Measurements from ENCODE around the gene DSN1. TPM values are rescaled to one million over a fixed set of nuclear protein-coding genes. Genes with fewer than 3 reads are reported as not detected.

Gene DSN1
- total RNA-seq, result 7.5 TPM
- long read RNA-seq, transcript DSN1-203 (11 exons, 2,233 nt), result major isoform, 6 of 14 reads
- long read RNA-seq, partial matches to known transcripts, result 2 of 14 reads
- long read RNA-seq, other reads (novel, unspliced or antisense), result 3 of 14 reads

GRCh38 chr20:36773597-36774390, at the start of gene DSN1:
Gene DSN1, minus strand, starts transcription at chr20:36773763. Its CDS starts 2,305 bp downstream, at chr20:36771458.
- peaks cover 9% of the 10 kb centered on the region for H3K4me1 ChIP-seq
- DNase-seq, result peak; percentile 100
- no peaks in the 10 kb centered on the region for H3K36me3 ChIP-seq
- peak within 1 kb of the TSS; percentile 81 for H3K4me3 ChIP-seq
- no peaks in the 10 kb centered on the region for H3K27me3 ChIP-seq
- intact Hi-C loops (cut with DNase I), result no loop called here
- no peaks in the 10 kb centered on the region for H3K9me3 ChIP-seq
- ATAC-seq, result peak; percentile 96
- peak within 1 kb of the TSS; percentile 98 for H3K27ac ChIP-seq
- TF ChIP-seq, protein P1, sequence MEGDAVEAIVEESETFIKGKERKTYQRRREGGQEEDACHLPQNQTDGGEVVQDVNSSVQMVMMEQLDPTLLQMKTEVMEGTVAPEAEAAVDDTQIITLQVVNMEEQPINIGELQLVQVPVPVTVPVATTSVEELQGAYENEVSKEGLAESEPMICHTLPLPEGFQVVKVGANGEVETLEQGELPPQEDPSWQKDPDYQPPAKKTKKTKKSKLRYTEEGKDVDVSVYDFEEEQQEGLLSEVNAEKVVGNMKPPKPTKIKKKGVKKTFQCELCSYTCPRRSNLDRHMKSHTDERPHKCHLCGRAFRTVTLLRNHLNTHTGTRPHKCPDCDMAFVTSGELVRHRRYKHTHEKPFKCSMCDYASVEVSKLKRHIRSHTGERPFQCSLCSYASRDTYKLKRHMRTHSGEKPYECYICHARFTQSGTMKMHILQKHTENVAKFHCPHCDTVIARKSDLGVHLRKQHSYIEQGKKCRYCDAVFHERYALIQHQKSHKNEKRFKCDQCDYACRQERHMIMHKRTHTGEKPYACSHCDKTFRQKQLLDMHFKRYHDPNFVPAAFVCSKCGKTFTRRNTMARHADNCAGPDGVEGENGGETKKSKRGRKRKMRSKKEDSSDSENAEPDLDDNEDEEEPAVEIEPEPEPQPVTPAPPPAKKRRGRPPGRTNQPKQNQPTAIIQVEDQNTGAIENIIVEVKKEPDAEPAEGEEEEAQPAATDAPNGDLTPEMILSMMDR (IDR thresholded peaks at IDR 0.05), result no peak

DNA sequence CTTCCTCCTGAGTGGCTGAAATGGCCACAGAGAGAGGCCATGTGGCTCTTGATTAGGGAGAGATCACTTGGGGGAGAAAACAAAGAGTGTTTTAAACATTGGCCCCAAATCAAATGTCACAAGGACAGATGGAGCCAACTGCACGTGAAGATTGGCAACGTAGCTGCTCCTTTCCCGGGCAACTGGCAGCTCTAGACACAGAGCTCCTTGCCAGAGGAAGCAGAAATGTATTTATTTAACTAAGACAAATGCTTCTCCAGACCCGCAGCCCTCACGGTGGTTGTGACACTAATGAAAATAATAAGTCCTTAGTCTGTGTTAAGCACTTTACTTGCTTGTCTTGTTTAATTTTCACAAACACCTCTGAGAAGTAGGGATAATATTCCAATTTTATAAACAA, 49.6 kb upstream of the DSN1 start:
- ATAC-seq, result no peak
- intact Hi-C loops (cut with DNase I), result no loop called here
- TF ChIP-seq, protein P1 (IDR thresholded peaks at IDR 0.05), result no peak
- no peak for DNase-seq
- Histone ChIP-seq H3K4me3 (no peak overlapping the region), H3K27me3 (no peaks in the 10 kb centered on the region), H3K36me3 (peaks cover 16% of the 10 kb centered on the region), H3K9me3 (no peaks in the 10 kb centered on the region), H3K4me1 (peaks cover 9% of the 10 kb centered on the region), H3K27ac (no peak overlapping the region)

- Histone ChIP-seq H3K9me3 (no peaks in the 10 kb centered on the region), H3K4me1 (peaks cover 7% of the 10 kb centered on the region), H3K4me3 (no peak overlapping the region), H3K27ac (peak overlapping the region; percentile 27), H3K36me3 (peaks cover 16% of the 10 kb centered on the region), H3K27me3 (no peaks in the 10 kb centered on the region)
- DNase-seq (no peak), ATAC-seq (peak; percentile 46)
- TF ChIP-seq, protein P1 (IDR thresholded peaks at IDR 0.05), result no peak
- intact Hi-C loops (cut with DNase I), result no loop called here
These were observed 48.4 kb upstream of the DSN1 start for GRCh38 chr20:36821964-36822437.

GRCh38 chr20:36820928-36821327, 47.4 kb upstream of the DSN1 start:
- ATAC-seq (no peak), DNase-seq (no peak)
- no peak overlapping the region for H3K4me3 ChIP-seq
- intact Hi-C loops (cut with DNase I), result no loop called here
- H3K4me1 ChIP-seq, result peaks cover 7% of the 10 kb centered on the region
- TF ChIP-seq, protein P1 (IDR thresholded peaks at IDR 0.05), result no peak
- no peaks in the 10 kb centered on the region for H3K27me3 ChIP-seq
- H3K27ac ChIP-seq, result no peak overlapping the region
- H3K9me3 ChIP-seq, result no peaks in the 10 kb centered on the region
- H3K36me3 ChIP-seq, result peaks cover 25% of the 10 kb centered on the region

DNA sequence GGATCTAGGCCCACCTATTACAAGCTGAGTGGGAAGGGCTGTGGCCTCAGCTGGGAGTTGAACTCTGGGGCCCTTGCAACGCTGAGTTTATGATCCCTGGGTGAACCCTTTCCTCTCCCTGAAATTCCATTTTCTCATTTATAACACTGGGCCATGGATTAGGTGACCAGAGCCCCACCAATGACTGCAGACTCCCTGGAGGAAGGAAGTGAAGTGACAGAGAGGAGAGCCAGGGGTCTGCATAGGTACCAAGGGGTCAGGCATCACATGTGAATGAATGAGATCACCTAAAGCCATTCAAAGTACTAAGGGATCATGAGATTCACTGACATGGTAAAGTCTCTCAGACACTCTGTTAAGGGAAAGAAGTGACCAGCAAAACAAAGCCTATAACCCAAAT, 46.5 kb upstream of the DSN1 start:
- no peak overlapping the region for H3K27ac ChIP-seq
- no peaks in the 10 kb centered on the region for H3K27me3 ChIP-seq
- intact Hi-C loops (cut with DNase I), result no loop called here
- H3K9me3 ChIP-seq, result no peaks in the 10 kb centered on the region
- no peak overlapping the region for H3K4me3 ChIP-seq
- no peak for DNase-seq
- H3K4me1 ChIP-seq, result peaks cover 7% of the 10 kb centered on the region
- TF ChIP-seq, protein P1 (IDR thresholded peaks at IDR 0.05), result no peak
- ATAC-seq, result no peak
- H3K36me3 ChIP-seq, result peaks cover 34% of the 10 kb centered on the region
